ENCODE data around the gene DEPP1. TPM values are rescaled to one million over a fixed set of nuclear protein-coding genes. Genes with fewer than 3 reads are reported as not detected.

Gene DEPP1
- total RNA-seq, 1 experiment from 2014 or later, result 0.54 TPM

GRCh38 chr10:45000752-45001380 is 22.3 kb upstream of the DEPP1 start, which contains the start of gene ZNF22:
TSS of gene ZNF22 (plus strand) at chr10:45000923. CDS start at chr10:45003369, 2,446 bp downstream.
- peak within 1 kb of the TSS; percentile 87 for H3K27ac ChIP-seq (ENCODE audit: low read depth, low read length, poor library complexity, severe bottlenecking)
- H3K36me3 ChIP-seq (ENCODE audit: insufficient read depth, low read length, poor library complexity, severe bottlenecking), result peaks cover 27% of the 10 kb centered on the region
- POLR2A ChIA-PET (ENCODE audit: low non-redundant PET), result no interaction called here
- BruUV-seq (replicated peaks), result no TSS peak
- H3K9me3 ChIP-seq (ENCODE audit: low read depth, low read length, poor library complexity, severe bottlenecking), result peaks cover 6% of the 10 kb centered on the region
- peaks cover 9% of the 10 kb centered on the region for H3K4me1 ChIP-seq (ENCODE audit: insufficient read depth, low read length, poor library complexity, severe bottlenecking)
- H3K4me3 ChIP-seq (ENCODE audit: low read depth, low read length, poor library complexity, severe bottlenecking), result peak within 1 kb of the TSS; percentile 55
- TF ChIP-seq CTCF (conservative IDR thresholded peaks at IDR 0.05; ENCODE audit: low read depth, low read length) (no peak), EZH2 (IDR thresholded peaks at IDR 0.05; ENCODE audit: borderline replicate concordance, low read depth, low read length, poor library complexity, severe bottlenecking) (no peak)
- peak; percentile 88 for DNase-seq (ENCODE audit: low spot score)
- CTCF ChIA-PET, result interaction anchor here (0.6 kb wide), 1 partner anchor 68 kb away, joined by 3 read pairs; no protein-coding TSS in a partner anchor
- no peaks in the 10 kb centered on the region for H3K27me3 ChIP-seq (replicated peaks; ENCODE audit: insufficient read depth, low read depth, low read length, poor library complexity)
- intact Hi-C loops (cut with micrococcal nuclease; ENCODE audit: unreplicated experiment), result loop anchor here (10.0 kb wide), 1 partner anchor 674 kb away; the partner anchor contains the start of gene ZFAND4

GRCh38 chr10:45000138-45000751 is 21.6 kb upstream of the DEPP1 start:
- Histone ChIP-seq H3K27me3 (replicated peaks; ENCODE audit: insufficient read depth, low read depth, low read length, poor library complexity) (no peaks in the 10 kb centered on the region), H3K9me3 (ENCODE audit: low read depth, low read length, poor library complexity, severe bottlenecking) (peaks cover 6% of the 10 kb centered on the region), H3K4me1 (ENCODE audit: insufficient read depth, low read length, poor library complexity, severe bottlenecking) (peaks cover 9% of the 10 kb centered on the region), H3K27ac (ENCODE audit: low read depth, low read length, poor library complexity, severe bottlenecking) (peak overlapping the region; percentile 87), H3K4me3 (ENCODE audit: low read depth, low read length, poor library complexity, severe bottlenecking) (peak overlapping the region; percentile 55), H3K36me3 (ENCODE audit: insufficient read depth, low read length, poor library complexity, severe bottlenecking) (peaks cover 25% of the 10 kb centered on the region)
- DNase-seq (ENCODE audit: low spot score), result no peak
- intact Hi-C loops (cut with micrococcal nuclease; ENCODE audit: unreplicated experiment), result loop anchor here (10.0 kb wide), 1 partner anchor 675 kb away; the partner anchor contains the start of gene ZFAND4
- CTCF ChIA-PET, result interaction anchor here (0.6 kb wide), 1 partner anchor 67 kb away, joined by 3 read pairs; no protein-coding TSS in a partner anchor
- no peak for TF ChIP-seq CTCF (conservative IDR thresholded peaks at IDR 0.05; ENCODE audit: low read depth, low read length)
- TF ChIP-seq EZH2 (IDR thresholded peaks at IDR 0.05; ENCODE audit: borderline replicate concordance, low read depth, low read length, poor library complexity, severe bottlenecking), result no peak
- BruUV-seq (replicated peaks), result TSS peak; percentile 95
- POLR2A ChIA-PET (ENCODE audit: low non-redundant PET), result no interaction called here

- Histone ChIP-seq H3K36me3 (ENCODE audit: insufficient read depth, low read length, poor library complexity, severe bottlenecking) (peaks cover 5% of the 10 kb centered on the region), H3K9me3 (ENCODE audit: low read depth, low read length, poor library complexity, severe bottlenecking) (peaks cover 5% of the 10 kb centered on the region), H3K27me3 (replicated peaks; ENCODE audit: insufficient read depth, low read depth, low read length, poor library complexity) (no peaks in the 10 kb centered on the region), H3K4me3 (ENCODE audit: low read depth, low read length, poor library complexity, severe bottlenecking) (no peak overlapping the region), H3K27ac (ENCODE audit: low read depth, low read length, poor library complexity, severe bottlenecking) (no peak overlapping the region), H3K4me1 (ENCODE audit: insufficient read depth, low read length, poor library complexity, severe bottlenecking) (peaks cover 9% of the 10 kb centered on the region)
- ChIA-PET POLR2A (ENCODE audit: low non-redundant PET) (no interaction called here), CTCF (no interaction called here)
- intact Hi-C loops (cut with micrococcal nuclease; ENCODE audit: unreplicated experiment), result no loop called here
- no peak for DNase-seq (ENCODE audit: low spot score)
- TF ChIP-seq CTCF (conservative IDR thresholded peaks at IDR 0.05; ENCODE audit: low read depth, low read length) (no peak), EZH2 (IDR thresholded peaks at IDR 0.05; ENCODE audit: borderline replicate concordance, low read depth, low read length, poor library complexity, severe bottlenecking) (no peak)
- BruUV-seq (replicated peaks), result no TSS peak
Observed at GRCh38 chr10:44998146-44998631, 19.6 kb upstream of the DEPP1 start.

Data from A673 (cell line).